HCT116 (cell line): ENCODE measurements around the gene KIN.

ENCODE experiments used
- EGR1 ChIP-seq: IDR thresholded peaks from 2 replicates; pipeline ENCODE4 v1.6.1; 2012; ENCODE audit warnings: low read depth
- POLR2A ChIP-seq: IDR thresholded peaks from 2 replicates; pipeline ENCODE4 v1.7.0; 2011; ENCODE audit warnings: borderline replicate concordance; ENCODE audit not compliant: insufficient read depth, insufficient read length; ENCODE audit errors: extremely low read depth
- RAD21 ChIP-seq: IDR thresholded peaks from 2 replicates; pipeline ENCODE4 v1.6.1; 2012; ENCODE audit warnings: low read depth, mild to moderate bottlenecking
- TF ChIP-seq, protein P1 (sequence below), 3 experiments: fragments of 200-600 bp in 1 of 3; sonication (generic) in 1 of 3; IDR thresholded peaks in 2 of 3; conservative IDR thresholded peaks in 1 of 3; 2 replicates each; pipeline ENCODE4 v1.5.1; 2012 to 2017; ENCODE audit warnings: low read depth in 2 of 3, low read length in 2 of 3, antibody characterized with exemption in 1 of 3, borderline replicate concordance in 1 of 3, control low read depth in 1 of 3, mild to moderate bottlenecking in 1 of 3, mixed read lengths in 1 of 3, mixed run types in 1 of 3, moderate library complexity in 1 of 3; ENCODE audit not compliant: insufficient read depth in 1 of 3
- TF ChIP-seq, protein P2 (sequence below): IDR thresholded peaks from 2 replicates; pipeline ENCODE4 v1.6.1; 2012; ENCODE audit warnings: low read depth

GRCh38 chr10:7834262-7834661, 46.5 kb upstream of the KIN start:
- TF ChIP-seq POLR2A, result no peak
- TF ChIP-seq RAD21, result no peak
- TF ChIP-seq EGR1, result no peak
- TF ChIP-seq, protein P1, sequence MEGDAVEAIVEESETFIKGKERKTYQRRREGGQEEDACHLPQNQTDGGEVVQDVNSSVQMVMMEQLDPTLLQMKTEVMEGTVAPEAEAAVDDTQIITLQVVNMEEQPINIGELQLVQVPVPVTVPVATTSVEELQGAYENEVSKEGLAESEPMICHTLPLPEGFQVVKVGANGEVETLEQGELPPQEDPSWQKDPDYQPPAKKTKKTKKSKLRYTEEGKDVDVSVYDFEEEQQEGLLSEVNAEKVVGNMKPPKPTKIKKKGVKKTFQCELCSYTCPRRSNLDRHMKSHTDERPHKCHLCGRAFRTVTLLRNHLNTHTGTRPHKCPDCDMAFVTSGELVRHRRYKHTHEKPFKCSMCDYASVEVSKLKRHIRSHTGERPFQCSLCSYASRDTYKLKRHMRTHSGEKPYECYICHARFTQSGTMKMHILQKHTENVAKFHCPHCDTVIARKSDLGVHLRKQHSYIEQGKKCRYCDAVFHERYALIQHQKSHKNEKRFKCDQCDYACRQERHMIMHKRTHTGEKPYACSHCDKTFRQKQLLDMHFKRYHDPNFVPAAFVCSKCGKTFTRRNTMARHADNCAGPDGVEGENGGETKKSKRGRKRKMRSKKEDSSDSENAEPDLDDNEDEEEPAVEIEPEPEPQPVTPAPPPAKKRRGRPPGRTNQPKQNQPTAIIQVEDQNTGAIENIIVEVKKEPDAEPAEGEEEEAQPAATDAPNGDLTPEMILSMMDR (IDR thresholded peaks at IDR 0.05 in 2 of 3, conservative IDR thresholded peaks at IDR 0.05 in 1 of 3; ENCODE audit: borderline replicate concordance in 1 of 3, insufficient read depth in 1 of 3, low read depth in 2 of 3, low read length in 2 of 3), result no peak
- TF ChIP-seq, protein P2, sequence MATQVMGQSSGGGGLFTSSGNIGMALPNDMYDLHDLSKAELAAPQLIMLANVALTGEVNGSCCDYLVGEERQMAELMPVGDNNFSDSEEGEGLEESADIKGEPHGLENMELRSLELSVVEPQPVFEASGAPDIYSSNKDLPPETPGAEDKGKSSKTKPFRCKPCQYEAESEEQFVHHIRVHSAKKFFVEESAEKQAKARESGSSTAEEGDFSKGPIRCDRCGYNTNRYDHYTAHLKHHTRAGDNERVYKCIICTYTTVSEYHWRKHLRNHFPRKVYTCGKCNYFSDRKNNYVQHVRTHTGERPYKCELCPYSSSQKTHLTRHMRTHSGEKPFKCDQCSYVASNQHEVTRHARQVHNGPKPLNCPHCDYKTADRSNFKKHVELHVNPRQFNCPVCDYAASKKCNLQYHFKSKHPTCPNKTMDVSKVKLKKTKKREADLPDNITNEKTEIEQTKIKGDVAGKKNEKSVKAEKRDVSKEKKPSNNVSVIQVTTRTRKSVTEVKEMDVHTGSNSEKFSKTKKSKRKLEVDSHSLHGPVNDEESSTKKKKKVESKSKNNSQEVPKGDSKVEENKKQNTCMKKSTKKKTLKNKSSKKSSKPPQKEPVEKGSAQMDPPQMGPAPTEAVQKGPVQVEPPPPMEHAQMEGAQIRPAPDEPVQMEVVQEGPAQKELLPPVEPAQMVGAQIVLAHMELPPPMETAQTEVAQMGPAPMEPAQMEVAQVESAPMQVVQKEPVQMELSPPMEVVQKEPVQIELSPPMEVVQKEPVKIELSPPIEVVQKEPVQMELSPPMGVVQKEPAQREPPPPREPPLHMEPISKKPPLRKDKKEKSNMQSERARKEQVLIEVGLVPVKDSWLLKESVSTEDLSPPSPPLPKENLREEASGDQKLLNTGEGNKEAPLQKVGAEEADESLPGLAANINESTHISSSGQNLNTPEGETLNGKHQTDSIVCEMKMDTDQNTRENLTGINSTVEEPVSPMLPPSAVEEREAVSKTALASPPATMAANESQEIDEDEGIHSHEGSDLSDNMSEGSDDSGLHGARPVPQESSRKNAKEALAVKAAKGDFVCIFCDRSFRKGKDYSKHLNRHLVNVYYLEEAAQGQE, result no peak
